GM12891 (cell line): ENCODE data around the gene FNBP1.

Experiments used
- POLR2A ChIP-seq: IDR thresholded peaks from 2 replicates; pipeline ENCODE4 v1.6.1; 2011; ENCODE audit warnings: low read depth, low read length, control low read depth
- POLR2AphosphoS5 ChIP-seq: IDR thresholded peaks from 2 replicates; pipeline ENCODE4 v1.6.1; 2011; ENCODE audit warnings: low read depth, low read length, control low read depth

- TF ChIP-seq POLR2A, result no peak
- no peak for TF ChIP-seq POLR2AphosphoS5
Measured at GRCh38 chr9:129999141-129999510, 43.9 kb downstream of the FNBP1 start.
